Smooth muscle cell (in vitro differentiated cells): Measurements from ENCODE around the gene GSG1L. TPM values are rescaled to one million over a fixed set of nuclear protein-coding genes. Genes with fewer than 3 reads are reported as not detected.

Experiments used
- DNase-seq: peaks from one replicate; lab custom pipeline; 2025; ENCODE audit not compliant: unreplicated experiment; lab: John Stamatoyannopoulos, UW
- H2AFZ ChIP-seq: fragments of 200-600 bp; sonication (generic); 2 replicates; pipeline ENCODE4 v1.6.0; 2016; ENCODE audit warnings: antibody characterized with exemption, low read depth, mild to moderate bottlenecking
- H3F3A ChIP-seq: fragments of 200-600 bp; sonication (generic); 2 replicates; pipeline ENCODE4 v1.6.0; 2017; ENCODE audit warnings: antibody characterized with exemption, low read depth
- H3K27ac ChIP-seq: fragments of 200-600 bp; sonication (generic); 2 replicates; pipeline ENCODE4 v1.5.1; 2016; ENCODE audit warnings: low read depth, mild to moderate bottlenecking
- H3K27me3 ChIP-seq: fragments of 200-600 bp; sonication (generic); 2 replicates; pipeline ENCODE4 v1.6.1; 2016; ENCODE audit warnings: low read depth, mild to moderate bottlenecking
- H3K36me3 ChIP-seq: fragments of 200-600 bp; sonication (generic); 2 replicates; pipeline ENCODE4 v1.5.1; 2016; ENCODE audit warnings: low read depth
- H3K4me1 ChIP-seq: fragments of 200-600 bp; sonication (generic); 2 replicates; pipeline ENCODE4 v1.5.1; 2016; ENCODE audit warnings: low read depth
- H3K4me2 ChIP-seq: fragments of 200-600 bp; sonication (generic); 2 replicates; pipeline ENCODE4 v1.6.0; 2016; ENCODE audit warnings: mild to moderate bottlenecking
- H3K4me3 ChIP-seq: fragments of 200-600 bp; sonication (generic); 2 replicates; pipeline ENCODE4 v1.5.1; 2016; ENCODE audit warnings: mild to moderate bottlenecking
- H3K79me2 ChIP-seq: fragments of 200-600 bp; sonication (generic); 2 replicates; pipeline ENCODE4 v1.6.0; 2016; ENCODE audit warnings: low read depth, mild to moderate bottlenecking
- H3K9ac ChIP-seq: fragments of 200-600 bp; sonication (generic); 2 replicates; pipeline ENCODE4 v1.6.0; 2016; ENCODE audit warnings: low read depth
- H3K9me3 ChIP-seq: fragments of 200-600 bp; sonication (generic); replicated peaks from 2 replicates; pipeline ENCODE4 v1.5.1; 2016; ENCODE audit warnings: low read depth
- H4K20me1 ChIP-seq: fragments of 200-600 bp; sonication (generic); 2 replicates; pipeline ENCODE4 v1.6.0; 2016; ENCODE audit warnings: low read depth
- CTCF ChIP-seq: fragments of 200-600 bp; sonication (generic); IDR thresholded peaks from 2 replicates; pipeline ENCODE4 v1.5.1; 2017; ENCODE audit warnings: borderline replicate concordance, mild to moderate bottlenecking, antibody characterized with exemption; ENCODE audit not compliant: insufficient read depth, poor library complexity, severe bottlenecking
- WGBS: methylation state at CpG from one replicate; pipeline ENCODE4 v1.1.7; 2016; ENCODE audit warnings: low lambda C conversion rate; 5-methylcytosine and 5-hydroxymethylcytosine counted together
- polyA plus RNA-seq: library from polyadenylated mRNA; unstranded; fragments of >200 nt; fragmentation: Nextera tagmentation; extraction: Ambion mirVana; gene quantifications from 2 replicates; pipeline ENCODE4 v1.2.1, GENCODE V29; 2016
- total RNA-seq: library from RNA; depleted of rRNA; stranded (reverse); fragments of >200 nt; gene quantifications from 2 replicates; pipeline ENCODE4 v1.2.3, GENCODE V29; 2014

Gene GSG1L
- total and polyA plus RNA-seq, 2 experiments from 2014 or later = 0.31 TPM; not detected in 1

GRCh38 chr16:27983244-27983643 lies 80.3 kb downstream of the GSG1L start:
- Histone ChIP-seq H3K4me2 (no peak overlapping the region), H3F3A (no peaks in the 10 kb centered on the region), H3K9ac (no peak overlapping the region), H3K4me3 (no peak overlapping the region), H3K27me3 (no peaks in the 10 kb centered on the region), H3K36me3 (no peaks in the 10 kb centered on the region), H2AFZ (no peak overlapping the region), H3K27ac (no peak overlapping the region), H4K20me1 (no peaks in the 10 kb centered on the region), H3K79me2 (no peaks in the 10 kb centered on the region), H3K4me1 (no peaks in the 10 kb centered on the region), H3K9me3 (no peaks in the 10 kb centered on the region)
- 81% methylated on average over 2 of the region's 2 CpGs for WGBS
- DNase-seq = no peak
- TF ChIP-seq CTCF = no peak

- DNase-seq = no peak
- Histone ChIP-seq H3K4me2 (no peak overlapping the region), H3K4me3 (no peak overlapping the region), H4K20me1 (no peaks in the 10 kb centered on the region), H3K79me2 (no peaks in the 10 kb centered on the region), H3K27me3 (no peaks in the 10 kb centered on the region), H3K9ac (no peak overlapping the region), H3K4me1 (no peaks in the 10 kb centered on the region), H3F3A (no peaks in the 10 kb centered on the region), H3K27ac (no peak overlapping the region), H2AFZ (no peak overlapping the region), H3K9me3 (no peaks in the 10 kb centered on the region), H3K36me3 (no peaks in the 10 kb centered on the region)
- 87% methylated on average over 5 of the region's 5 CpGs for WGBS
- TF ChIP-seq CTCF = no peak
These were observed 81.3 kb downstream of the GSG1L start for GRCh38 chr16:27982184-27982583.

- Histone ChIP-seq H3K27ac (no peak overlapping the region), H4K20me1 (no peaks in the 10 kb centered on the region), H3K9ac (no peak overlapping the region), H3K4me1 (no peaks in the 10 kb centered on the region), H3K4me2 (no peak overlapping the region), H3K27me3 (no peaks in the 10 kb centered on the region), H3K79me2 (no peaks in the 10 kb centered on the region), H2AFZ (no peak overlapping the region), H3K9me3 (no peaks in the 10 kb centered on the region), H3F3A (no peaks in the 10 kb centered on the region), H3K36me3 (no peaks in the 10 kb centered on the region), H3K4me3 (no peak overlapping the region)
- no peak for TF ChIP-seq CTCF
- 70% methylated on average over 9 of the region's 9 CpGs for WGBS
- no peak for DNase-seq
These were observed 82.4 kb downstream of the GSG1L start for GRCh38 chr16:27980919-27981700.
